ENCODE results near the gene PPP1R9B.
A peak's percentile ranks its signal among the peaks of the same experiment; 100 is the strongest.

PPP1R9B gene

DNA sequence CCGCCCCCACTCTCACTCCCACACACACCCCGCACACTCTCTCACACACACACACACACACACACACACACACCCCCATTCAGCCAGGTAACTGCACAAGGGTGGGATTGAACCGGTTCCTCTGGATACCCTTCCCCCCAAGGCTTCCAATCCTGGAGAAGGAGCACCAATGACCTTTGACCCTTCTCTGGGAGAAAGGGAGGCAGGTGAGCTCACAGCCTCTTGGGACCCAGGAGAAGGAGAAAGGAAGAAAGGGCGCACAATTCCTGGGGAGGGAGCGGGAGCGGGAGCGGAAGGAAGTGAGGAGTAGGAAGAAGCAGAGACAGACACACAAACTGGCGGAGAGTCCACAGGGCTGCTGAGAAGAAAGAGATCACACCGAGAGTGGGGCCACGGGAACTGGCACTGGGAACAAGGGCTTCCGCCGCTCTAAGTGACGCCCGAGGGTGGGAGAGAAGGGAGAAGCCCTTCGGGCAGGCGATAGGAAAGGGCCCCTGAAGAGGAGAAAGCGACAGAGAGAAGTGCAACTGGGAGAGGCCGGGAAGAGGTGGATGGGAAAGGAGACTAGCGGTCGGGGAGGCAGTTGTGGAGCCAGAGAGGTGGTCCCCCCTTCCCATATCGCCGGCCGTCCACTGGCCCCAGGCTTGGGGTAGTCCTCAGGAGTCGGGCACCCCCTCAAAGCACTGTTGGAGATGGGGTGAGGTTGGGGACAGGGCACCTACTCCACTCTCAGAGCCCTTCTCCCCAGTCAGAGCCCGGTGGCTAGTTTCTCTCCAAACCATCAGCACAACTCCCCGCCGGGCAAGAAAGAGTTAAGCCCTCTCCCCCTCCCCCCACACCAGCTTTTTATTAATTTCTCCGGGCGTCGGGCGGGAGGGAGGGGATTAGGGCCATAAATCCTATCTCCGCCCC, 21.8 kb downstream of the PPP1R9B start:
- Histone ChIP-seq H3K27ac (peak overlapping the region; percentile 2 to 12), H3K4me3 (peak overlapping the region; percentile 72)
- no peak for DNase-seq (ENCODE audit: low spot score)
- TF ChIP-seq, protein P1, sequence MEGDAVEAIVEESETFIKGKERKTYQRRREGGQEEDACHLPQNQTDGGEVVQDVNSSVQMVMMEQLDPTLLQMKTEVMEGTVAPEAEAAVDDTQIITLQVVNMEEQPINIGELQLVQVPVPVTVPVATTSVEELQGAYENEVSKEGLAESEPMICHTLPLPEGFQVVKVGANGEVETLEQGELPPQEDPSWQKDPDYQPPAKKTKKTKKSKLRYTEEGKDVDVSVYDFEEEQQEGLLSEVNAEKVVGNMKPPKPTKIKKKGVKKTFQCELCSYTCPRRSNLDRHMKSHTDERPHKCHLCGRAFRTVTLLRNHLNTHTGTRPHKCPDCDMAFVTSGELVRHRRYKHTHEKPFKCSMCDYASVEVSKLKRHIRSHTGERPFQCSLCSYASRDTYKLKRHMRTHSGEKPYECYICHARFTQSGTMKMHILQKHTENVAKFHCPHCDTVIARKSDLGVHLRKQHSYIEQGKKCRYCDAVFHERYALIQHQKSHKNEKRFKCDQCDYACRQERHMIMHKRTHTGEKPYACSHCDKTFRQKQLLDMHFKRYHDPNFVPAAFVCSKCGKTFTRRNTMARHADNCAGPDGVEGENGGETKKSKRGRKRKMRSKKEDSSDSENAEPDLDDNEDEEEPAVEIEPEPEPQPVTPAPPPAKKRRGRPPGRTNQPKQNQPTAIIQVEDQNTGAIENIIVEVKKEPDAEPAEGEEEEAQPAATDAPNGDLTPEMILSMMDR (IDR thresholded peaks at IDR 0.05) = no peak

DNA sequence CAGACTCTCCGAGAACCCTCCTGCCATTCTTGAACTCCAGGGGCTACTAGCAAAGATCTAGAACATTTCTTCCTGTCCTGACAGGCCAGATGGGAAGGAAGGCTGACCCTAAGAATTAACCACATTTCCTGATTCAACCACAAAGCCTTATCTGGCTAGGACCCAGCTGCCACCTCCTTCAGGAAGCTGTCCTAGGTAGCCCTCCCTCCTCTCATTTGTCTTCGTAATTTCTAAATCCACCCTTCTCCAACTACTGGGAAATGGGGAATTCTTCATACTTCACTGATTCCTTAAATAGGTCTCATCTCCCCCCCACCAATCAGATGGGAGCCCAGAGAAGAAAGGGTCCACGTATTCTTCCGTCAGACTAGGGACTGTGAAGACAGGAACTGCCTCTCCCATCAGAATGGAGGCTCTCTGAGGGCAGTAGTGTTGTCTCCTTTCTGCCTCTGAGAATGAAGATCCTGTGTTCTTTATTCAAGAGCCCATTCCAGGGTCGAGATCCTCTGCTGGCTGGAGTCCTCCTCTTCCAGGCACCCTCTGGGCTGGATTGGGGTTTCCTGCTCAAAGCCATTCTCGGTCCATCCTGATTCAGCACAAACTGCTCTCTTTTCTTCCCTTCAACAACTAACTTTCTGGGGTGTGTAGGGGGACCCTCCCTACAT, 22.6 kb downstream of the PPP1R9B start:
- TF ChIP-seq, protein P1 (IDR thresholded peaks at IDR 0.05) = no peak
- Histone ChIP-seq H3K4me3 (no peak overlapping the region), H3K27ac (no peak overlapping the region)
- DNase-seq (ENCODE audit: low spot score) = no peak

DNA sequence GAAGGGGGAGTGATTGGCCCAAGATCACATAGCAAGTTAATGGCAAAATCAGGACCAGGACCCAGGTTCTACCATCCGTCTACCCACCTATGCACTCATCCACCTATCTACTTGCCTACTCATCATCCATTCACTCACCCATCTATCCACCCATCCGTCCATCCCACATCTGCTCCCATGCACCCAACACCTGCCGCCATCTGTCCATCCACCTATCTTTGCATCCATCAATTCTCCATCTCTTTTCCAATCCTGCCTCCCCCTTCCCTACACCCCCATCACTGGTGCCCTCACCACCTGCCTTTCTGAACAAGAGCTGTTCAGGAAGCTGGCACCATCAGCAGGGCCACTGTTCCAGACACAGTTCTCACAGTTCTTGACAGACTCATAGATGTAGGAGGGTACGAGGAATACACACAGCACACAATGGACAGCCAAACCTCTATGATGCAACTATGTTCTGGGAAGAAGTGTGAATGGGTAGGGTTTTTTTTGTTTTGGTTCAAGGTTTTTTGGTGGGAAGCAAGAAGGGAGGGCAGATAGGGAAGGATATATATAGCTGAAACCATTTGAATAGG, 25.0 kb downstream of the PPP1R9B start:
- Histone ChIP-seq H3K27ac (no peak overlapping the region), H3K4me3 (no peak overlapping the region)
- no peak for DNase-seq (ENCODE audit: low spot score)
- TF ChIP-seq, protein P1 (IDR thresholded peaks at IDR 0.05) = no peak

DNA sequence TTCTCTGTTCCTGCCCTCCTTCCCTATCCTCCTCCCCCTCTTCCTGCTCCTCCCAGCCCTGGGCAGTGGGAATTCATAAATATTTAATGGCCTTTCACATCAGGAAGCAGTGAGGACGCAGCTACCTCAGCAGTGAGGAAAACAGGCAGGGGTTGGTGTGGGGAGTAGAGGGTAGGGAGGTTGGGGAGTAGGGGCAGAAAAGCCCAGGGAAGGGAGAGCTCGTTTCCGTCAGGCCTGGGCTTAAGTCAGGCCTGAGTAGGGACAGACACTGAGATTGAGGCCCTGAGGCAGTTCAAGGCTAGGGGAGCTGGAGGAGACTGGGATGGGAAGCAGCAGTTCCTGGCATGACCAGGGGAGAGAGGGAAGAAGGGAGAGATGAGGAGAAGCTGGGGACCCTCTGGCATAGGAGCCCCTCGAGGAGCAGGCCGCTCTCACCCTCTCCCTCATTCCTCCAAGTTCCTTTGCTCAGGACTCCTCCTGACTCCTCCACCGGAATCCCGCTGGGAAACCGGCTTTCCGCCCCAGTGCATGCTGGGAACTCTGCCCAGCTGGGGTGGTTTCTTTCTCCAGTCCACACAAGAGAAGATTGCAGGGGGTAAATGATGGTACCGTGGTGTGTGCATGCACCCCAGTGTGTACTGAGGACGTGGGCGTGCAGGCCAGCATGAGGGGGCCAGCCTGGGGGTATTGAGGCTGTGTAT, 26.7 kb downstream of the PPP1R9B start:
- Histone ChIP-seq H3K27ac (peak overlapping the region in 1 of 2 donors; percentile 21), H3K4me3 (no peak overlapping the region)
- TF ChIP-seq, protein P1 (IDR thresholded peaks at IDR 0.05) = no peak
- no peak for DNase-seq (ENCODE audit: low spot score)

DNA sequence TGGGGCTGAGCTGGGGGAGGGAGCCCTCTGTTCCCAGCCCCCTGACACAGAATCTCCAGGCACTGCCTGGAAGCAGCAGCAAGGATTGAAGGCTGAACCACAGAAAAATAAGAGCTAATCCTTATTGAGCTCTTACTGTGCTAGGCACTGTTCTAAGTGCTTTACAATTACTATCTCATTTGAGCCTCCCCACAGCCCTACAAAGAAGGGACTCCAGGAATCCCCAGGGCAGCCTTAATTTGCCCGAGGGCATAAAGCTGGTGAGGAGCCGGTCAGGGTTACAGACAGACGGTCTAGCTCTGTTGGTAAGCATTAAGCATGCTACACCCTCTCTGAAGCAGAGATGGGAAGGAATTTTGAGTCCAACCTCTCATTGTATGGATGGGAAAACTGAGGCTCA, 27.5 kb downstream of the PPP1R9B start:
- TF ChIP-seq, protein P1 (IDR thresholded peaks at IDR 0.05) = no peak
- H3K27ac ChIP-seq = no peak overlapping the region
- no peak overlapping the region for H3K4me3 ChIP-seq
- DNase-seq (ENCODE audit: low spot score) = no peak

DNA sequence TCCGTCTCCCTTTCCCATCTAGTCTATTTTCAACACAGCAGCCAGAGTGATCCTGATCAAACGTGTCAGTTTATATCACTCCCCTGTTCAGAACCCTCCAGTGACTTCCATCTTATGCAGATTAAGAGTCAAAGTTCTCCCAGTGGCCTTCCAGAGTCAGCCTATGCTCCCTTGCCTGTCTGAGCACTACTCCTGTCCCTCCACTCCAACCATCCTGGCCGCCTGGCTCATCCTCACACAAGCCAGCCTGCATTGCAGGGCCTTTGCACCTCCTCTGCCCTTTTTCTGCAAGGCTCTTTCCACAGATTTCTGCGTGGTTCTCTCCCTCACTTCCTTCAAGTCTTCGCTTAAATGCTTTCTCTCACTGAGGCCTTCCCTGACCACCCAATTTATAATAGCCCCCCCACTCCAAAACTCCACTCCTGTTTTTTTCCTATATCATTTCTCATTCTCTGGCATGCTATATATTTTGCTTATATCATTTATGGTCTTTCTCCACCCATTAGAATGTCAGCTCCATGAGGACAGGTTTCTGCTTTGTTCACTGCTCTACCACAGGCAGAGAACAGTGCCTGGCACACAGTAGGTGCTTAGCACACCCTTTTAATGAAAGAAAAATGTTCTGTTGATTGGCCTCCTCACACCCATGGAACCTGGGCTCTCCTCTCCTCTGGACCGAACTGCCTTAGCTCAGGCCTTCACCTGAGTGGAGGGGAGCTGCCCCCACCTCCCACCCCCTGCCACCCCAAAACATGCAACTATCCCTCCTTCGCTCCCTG, 29.8 kb downstream of the PPP1R9B start:
- DNase-seq (ENCODE audit: low spot score) = no peak
- Histone ChIP-seq H3K4me3 (no peak overlapping the region), H3K27ac (no peak overlapping the region)
- TF ChIP-seq, protein P1 (IDR thresholded peaks at IDR 0.05) = no peak
